PC-3 (cell line): ENCODE results near the gene FER1L5. TPM values are rescaled to one million over a fixed set of nuclear protein-coding genes. Genes with fewer than 3 reads are reported as not detected.

Source experiments
- ATAC-seq: fragments of 200-7000 bp; cut with Tn5 transposase; 2 replicates; pipeline ENCODE4 v1.9.1; 2020; ENCODE audit warnings: mild to moderate bottlenecking, moderate library complexity
- BruUV-seq: library from RNA; stranded (reverse); fragments of 400-500 nt; replicated peaks from 2 replicates; lab custom pipeline; 2021; lab: Mats Ljungman, UMichigan
- CTCF ChIA-PET: fragments of 300-600 bp; sonication (Branson Sonifier 250); formaldehyde crosslinking; loops from one replicate; lab custom pipeline; 2022; ENCODE audit warnings: antibody characterized with exemption; lab: Charles Lee
- POLR2A ChIA-PET: fragments of 300-600 bp; sonication (Branson Sonifier 250); formaldehyde crosslinking; loops from one replicate; lab custom pipeline; 2022; ENCODE audit warnings: antibody characterized with exemption; ENCODE audit not compliant: unreplicated experiment; lab: Charles Lee
- DNase-seq: peaks from one replicate; pipeline ENCODE4 v3.0.0-alpha.2; 2015
- H2AFZ ChIP-seq: fragments of 300-600 bp; sonication (generic); 2 replicates; pipeline ENCODE4 v1.6.0; 2016; ENCODE audit warnings: antibody characterized with exemption, low read length
- H3F3A ChIP-seq: fragments of 300-600 bp; sonication (generic); one replicate; pipeline ENCODE4 v1.6.0; 2017; ENCODE audit warnings: antibody characterized with exemption, low read length, control low read depth, mild to moderate bottlenecking; ENCODE audit not compliant: unreplicated experiment
- H3K27ac ChIP-seq: fragments of 300-600 bp; sonication (generic); 2 replicates; pipeline ENCODE4 v1.5.1; 2016; ENCODE audit warnings: mild to moderate bottlenecking, low read length
- H3K27me3 ChIP-seq: fragments of 300-600 bp; sonication (generic); 2 replicates; pipeline ENCODE4 v1.6.1; 2016; ENCODE audit warnings: low read length, mixed read lengths
- H3K36me3 ChIP-seq: fragments of 300-600 bp; sonication (generic); 2 replicates; pipeline ENCODE4 v1.6.1; 2016; ENCODE audit warnings: low read depth, mixed run types, low read length, mixed read lengths
- H3K4me1 ChIP-seq: fragments of 300-600 bp; sonication (generic); 2 replicates; pipeline ENCODE4 v1.5.1; 2016; ENCODE audit warnings: low read length; ENCODE audit not compliant: insufficient read depth
- H3K4me2 ChIP-seq: fragments of 300-600 bp; sonication (generic); 2 replicates; pipeline ENCODE4 v1.6.0; 2016; ENCODE audit warnings: low read length
- H3K4me3 ChIP-seq: fragments of 300-600 bp; sonication (generic); 2 replicates; pipeline ENCODE4 v1.5.1; 2016; ENCODE audit warnings: mild to moderate bottlenecking, low read length, mixed read lengths
- H3K79me2 ChIP-seq: fragments of 300-600 bp; sonication (generic); 2 replicates; pipeline ENCODE4 v1.6.1; 2017; ENCODE audit warnings: low read length, mixed read lengths
- H3K9ac ChIP-seq: fragments of 300-600 bp; sonication (generic); 2 replicates; pipeline ENCODE4 v1.6.0; 2016; ENCODE audit warnings: mild to moderate bottlenecking, low read length
- H3K9me2 ChIP-seq: fragments of 300-600 bp; sonication (generic); replicated peaks from 2 replicates; pipeline ENCODE4 v1.6.1; 2016; ENCODE audit warnings: mixed run types, low read length, mixed read lengths
- H3K9me3 ChIP-seq: fragments of 300-600 bp; sonication (generic); 2 replicates; pipeline ENCODE4 v1.6.1; 2016; ENCODE audit warnings: low read length, mixed read lengths
- H4K20me1 ChIP-seq: fragments of 300-600 bp; sonication (generic); 2 replicates; pipeline ENCODE4 v1.6.1; 2016; ENCODE audit warnings: low read length, mixed read lengths
- EZH2 ChIP-seq: fragments of 300-600 bp; sonication (generic); IDR thresholded peaks from one replicate; pipeline ENCODE4 v1.6.1; 2017; ENCODE audit warnings: antibody characterized with exemption, mild to moderate bottlenecking, low read length; ENCODE audit not compliant: unreplicated experiment
- EZH2phosphoT487 ChIP-seq: fragments of 300-600 bp; sonication (generic); IDR thresholded peaks from 2 replicates; pipeline ENCODE4 v1.6.1; 2018; ENCODE audit warnings: mild to moderate bottlenecking, antibody characterized with exemption, low read length, borderline replicate concordance
- intact Hi-C: fragments of 100-400 bp; cut with micrococcal nuclease; formaldehyde crosslinking; loops from 2 replicates; pipeline ENCODE4 v1.9.0; 2023
- total RNA-seq: library from RNA; depleted of rRNA; stranded (reverse); fragments of >200 nt; gene quantifications from 2 replicates; pipeline ENCODE4 v1.2.3, GENCODE V29; 2014
- TF ChIP-seq, protein P1 (sequence below): fragments of 300-600 bp; sonication (generic); conservative IDR thresholded peaks from 2 replicates; pipeline ENCODE4 v1.5.1; 2017; ENCODE audit warnings: antibody characterized with exemption, low read depth, mild to moderate bottlenecking, low read length

FER1L5 gene
- total RNA-seq, 1 experiment from 2014 or later = not detected

DNA sequence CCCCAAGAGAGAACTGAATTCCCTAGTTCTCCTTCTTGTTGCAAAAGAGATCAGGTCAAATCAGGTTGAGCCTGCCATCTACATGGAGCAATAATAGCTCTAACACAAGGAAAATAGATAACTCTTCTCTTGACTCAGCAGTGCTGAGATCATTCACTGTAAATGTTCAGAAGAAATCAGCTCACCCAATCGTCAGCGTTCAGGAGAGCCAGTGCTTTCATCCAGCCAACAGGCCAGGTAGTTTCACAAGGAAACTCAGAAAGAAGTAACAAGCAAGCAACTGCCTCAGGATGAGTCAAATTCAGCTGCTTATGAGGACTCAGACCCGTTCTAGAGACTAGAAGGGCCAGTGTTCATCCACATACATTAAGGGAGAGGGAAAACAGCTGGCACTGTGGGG is 91.4 kb downstream of the FER1L5 start:
- ChIA-PET CTCF (no interaction called here), POLR2A (no interaction called here)
- Histone ChIP-seq H2AFZ (no peak overlapping the region), H4K20me1 (no peaks in the 10 kb centered on the region), H3K4me2 (no peak overlapping the region), H3K9me2 (no peaks in the 10 kb centered on the region), H3K9me3 (no peaks in the 10 kb centered on the region), H3K4me3 (no peak overlapping the region), H3K27ac (no peak overlapping the region), H3F3A (no peaks in the 10 kb centered on the region), H3K9ac (no peak overlapping the region), H3K36me3 (peaks cover 12% of the 10 kb centered on the region; the same call in 1 of the 2 replicates), H3K27me3 (no peaks in the 10 kb centered on the region), H3K79me2 (peaks cover 18% of the 10 kb centered on the region), H3K4me1 (peaks cover 11% of the 10 kb centered on the region; the same call in 1 of the 2 replicates)
- DNase-seq (no peak), ATAC-seq (no peak)
- TF ChIP-seq, protein P1, sequence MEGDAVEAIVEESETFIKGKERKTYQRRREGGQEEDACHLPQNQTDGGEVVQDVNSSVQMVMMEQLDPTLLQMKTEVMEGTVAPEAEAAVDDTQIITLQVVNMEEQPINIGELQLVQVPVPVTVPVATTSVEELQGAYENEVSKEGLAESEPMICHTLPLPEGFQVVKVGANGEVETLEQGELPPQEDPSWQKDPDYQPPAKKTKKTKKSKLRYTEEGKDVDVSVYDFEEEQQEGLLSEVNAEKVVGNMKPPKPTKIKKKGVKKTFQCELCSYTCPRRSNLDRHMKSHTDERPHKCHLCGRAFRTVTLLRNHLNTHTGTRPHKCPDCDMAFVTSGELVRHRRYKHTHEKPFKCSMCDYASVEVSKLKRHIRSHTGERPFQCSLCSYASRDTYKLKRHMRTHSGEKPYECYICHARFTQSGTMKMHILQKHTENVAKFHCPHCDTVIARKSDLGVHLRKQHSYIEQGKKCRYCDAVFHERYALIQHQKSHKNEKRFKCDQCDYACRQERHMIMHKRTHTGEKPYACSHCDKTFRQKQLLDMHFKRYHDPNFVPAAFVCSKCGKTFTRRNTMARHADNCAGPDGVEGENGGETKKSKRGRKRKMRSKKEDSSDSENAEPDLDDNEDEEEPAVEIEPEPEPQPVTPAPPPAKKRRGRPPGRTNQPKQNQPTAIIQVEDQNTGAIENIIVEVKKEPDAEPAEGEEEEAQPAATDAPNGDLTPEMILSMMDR = no peak
- TF ChIP-seq EZH2phosphoT487 (no peak), EZH2 (no peak)
- intact Hi-C loops = no loop called here
- BruUV-seq = no TSS peak

DNA sequence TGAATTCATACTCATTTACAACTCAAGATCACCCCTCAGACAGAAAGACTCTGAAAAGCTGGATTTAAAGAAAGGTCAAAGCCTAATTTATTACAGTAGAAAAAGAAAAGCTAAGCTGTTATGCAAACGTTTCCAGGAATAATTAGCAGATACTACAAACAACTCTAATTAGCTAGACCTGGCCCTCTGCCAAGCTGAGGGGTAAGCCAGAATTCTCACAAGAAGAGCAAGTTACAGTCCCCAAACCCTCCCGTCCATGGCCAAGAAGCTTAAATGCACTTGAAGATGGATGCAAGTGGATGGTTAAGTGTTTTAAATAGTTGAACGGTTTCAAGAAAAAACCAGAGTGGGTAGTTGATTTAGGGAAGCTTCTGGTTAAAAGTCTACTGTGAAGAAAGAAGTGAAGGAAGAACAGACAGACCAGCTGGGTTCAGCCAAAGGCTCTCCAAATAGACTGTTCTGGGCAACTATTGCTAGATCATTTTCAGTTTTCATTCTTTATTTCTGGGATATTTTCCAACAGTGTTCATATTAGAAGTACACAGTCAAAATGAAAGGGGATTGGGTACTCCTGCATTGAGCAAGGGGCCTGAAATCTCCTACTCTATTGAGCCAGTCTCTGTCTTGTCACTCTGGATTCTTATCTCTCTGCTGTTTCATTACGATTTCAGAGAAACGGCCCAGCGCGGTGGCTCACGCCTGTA is 92.5 kb downstream of the FER1L5 start:
- no peak overlapping the region for H3K9ac ChIP-seq
- DNase-seq = no peak
- intact Hi-C loops = no loop called here
- peaks cover 27% of the 10 kb centered on the region for H3K79me2 ChIP-seq
- no peak overlapping the region for H3K27ac ChIP-seq
- ATAC-seq = no peak
- H3K4me2 ChIP-seq = no peak overlapping the region
- H4K20me1 ChIP-seq = no peaks in the 10 kb centered on the region
- ChIA-PET CTCF (no interaction called here), POLR2A (no interaction called here)
- peaks cover 12% of the 10 kb centered on the region; the same call in 1 of the 2 replicates for H3K36me3 ChIP-seq
- no TSS peak for BruUV-seq
- no peak overlapping the region for H2AFZ ChIP-seq
- H3F3A ChIP-seq = no peaks in the 10 kb centered on the region
- H3K4me1 ChIP-seq = peaks cover 14% of the 10 kb centered on the region; the same call in 1 of the 2 replicates
- no peaks in the 10 kb centered on the region for H3K27me3 ChIP-seq
- TF ChIP-seq, protein P1 = no peak
- H3K9me2 ChIP-seq = no peaks in the 10 kb centered on the region
- H3K9me3 ChIP-seq = no peaks in the 10 kb centered on the region
- no peak overlapping the region for H3K4me3 ChIP-seq

DNA sequence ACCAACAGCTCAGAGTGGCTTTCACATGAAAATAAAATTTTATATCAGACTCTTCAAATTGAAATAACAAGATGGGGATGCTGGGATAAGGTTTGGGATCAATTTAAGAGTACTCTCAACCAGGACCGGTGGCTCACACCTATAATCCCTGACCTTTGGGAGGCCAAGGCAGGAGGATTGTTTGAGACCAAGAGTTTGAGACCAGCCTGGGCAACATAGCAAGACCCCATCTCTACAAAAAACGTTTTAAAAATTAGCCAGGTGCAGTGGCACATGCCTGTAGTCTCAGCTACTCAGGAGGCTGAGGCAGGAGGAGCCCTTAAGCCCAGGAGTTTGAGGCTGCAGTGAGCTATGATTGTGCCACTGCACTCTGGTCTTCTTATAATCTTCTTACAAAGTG is 94.7 kb downstream of the FER1L5 start:
- POLR2A ChIA-PET = no interaction called here
- H3K79me2 ChIP-seq = peaks cover 27% of the 10 kb centered on the region
- no TSS peak for BruUV-seq

More for the DNA sequence above, 94.7 kb downstream of the FER1L5 start:
- Histone ChIP-seq H3K9ac (no peak overlapping the region), H3K27me3 (no peaks in the 10 kb centered on the region), H2AFZ (no peak overlapping the region), H3K36me3 (peaks cover 12% of the 10 kb centered on the region; the same call in 1 of the 2 replicates), H3K9me3 (no peaks in the 10 kb centered on the region), H3K9me2 (no peaks in the 10 kb centered on the region), H3K4me1 (peaks cover 17% of the 10 kb centered on the region; the same call in 1 of the 2 replicates), H3K4me3 (no peak overlapping the region), H3K27ac (no peak overlapping the region), H4K20me1 (no peaks in the 10 kb centered on the region), H3F3A (no peaks in the 10 kb centered on the region), H3K4me2 (no peak overlapping the region)
- TF ChIP-seq EZH2phosphoT487 (no peak), EZH2 (no peak)
- TF ChIP-seq, protein P1 = no peak
- DNase-seq = no peak
- no peak for ATAC-seq
- intact Hi-C loops = no loop called here
- CTCF ChIA-PET = interaction anchor here (0.6 kb wide), 1 partner anchor 23 kb away, joined by 6 read pairs; no protein-coding TSS in a partner anchor
